OCI-LY7 (cell line): ENCODE data around the gene EIF5A2.

Source experiments
- CTCF ChIP-seq: fragments of 200-600 bp; sonication (generic); conservative IDR thresholded peaks from 2 replicates; pipeline ENCODE4 v1.5.1; 2014; ENCODE audit warnings: mild to moderate bottlenecking, antibody characterized with exemption, low read length, moderate library complexity, mixed read lengths
- EZH2phosphoT487 ChIP-seq: fragments of 200-600 bp; sonication (generic); IDR thresholded peaks from 2 replicates; pipeline ENCODE4 v1.6.1; 2018; ENCODE audit warnings: low read depth, borderline replicate concordance, mild to moderate bottlenecking, mixed run types, antibody characterized with exemption, low read length, moderate library complexity, mixed read lengths

- TF ChIP-seq CTCF = no peak
- TF ChIP-seq EZH2phosphoT487 = no peak
Observed at GRCh38 chr3:170909129-170909903, 879 bp upstream of the EIF5A2 start.
